Kidney epithelial cell (primary cell): Measurements from ENCODE around the gene ZNF391. TPM values are rescaled to one million over a fixed set of nuclear protein-coding genes. Genes with fewer than 3 reads are reported as not detected.
"Not testable (repeated sequence)": the region's sequence is repeated elsewhere in the genome, so short reads cannot be mapped to it uniquely, and the experiment has no call there.

ENCODE experiments used
- DNase-seq: peaks from one replicate; pipeline ENCODE4 v3.0.0-alpha.2; 2010; ENCODE audit warnings: low read depth
- H3K27me3 ChIP-seq: 2 replicates; pipeline ENCODE4 v1.6.0; 2011; ENCODE audit warnings: low read length; ENCODE audit not compliant: control insufficient read depth, insufficient read depth
- H3K36me3 ChIP-seq: 2 replicates; pipeline ENCODE4 v1.5.1; 2011; ENCODE audit warnings: low read length; ENCODE audit not compliant: control insufficient read depth, insufficient read depth
- H3K4me3 ChIP-seq: 2 replicates; pipeline ENCODE4 v1.5.1; 2011; ENCODE audit warnings: low read depth, mild to moderate bottlenecking, control low read depth, low read length
- total RNA-seq: library from RNA; depleted of rRNA; stranded (reverse); fragments of >200 nt; gene quantifications from 2 replicates; pipeline ENCODE4 v1.2.3, GENCODE V29; 2015
- TF ChIP-seq, protein P1 (sequence below): IDR thresholded peaks from 2 replicates; pipeline ENCODE4 v1.5.1; 2011; ENCODE audit warnings: mild to moderate bottlenecking, moderate library complexity, low read length, control low read depth, inconsistent platforms; ENCODE audit not compliant: insufficient read depth, poor library complexity, severe bottlenecking

Gene ZNF391
- total RNA-seq, 1 donor from 2014 or later: 9.0 TPM

DNA sequence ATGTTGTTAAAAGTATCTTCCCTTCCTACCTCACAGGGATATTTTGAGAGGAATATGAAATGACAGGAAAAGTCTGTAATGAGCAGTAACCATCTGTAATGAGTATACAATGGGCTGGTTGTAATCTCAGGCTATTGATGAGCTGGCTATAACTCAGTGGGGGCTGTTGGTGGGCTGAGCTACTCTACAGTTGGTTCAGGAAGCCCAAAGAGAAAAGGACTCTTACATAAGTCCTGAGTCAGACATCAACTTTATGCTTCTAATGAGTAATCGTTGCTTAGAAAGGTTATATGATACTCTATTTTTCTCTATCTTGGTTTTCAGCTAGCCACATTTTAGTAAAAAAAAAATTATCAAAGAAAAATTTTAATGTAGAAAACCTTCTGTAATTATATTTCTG lies 26.4 kb downstream of the ZNF391 start:
- TF ChIP-seq, protein P1, sequence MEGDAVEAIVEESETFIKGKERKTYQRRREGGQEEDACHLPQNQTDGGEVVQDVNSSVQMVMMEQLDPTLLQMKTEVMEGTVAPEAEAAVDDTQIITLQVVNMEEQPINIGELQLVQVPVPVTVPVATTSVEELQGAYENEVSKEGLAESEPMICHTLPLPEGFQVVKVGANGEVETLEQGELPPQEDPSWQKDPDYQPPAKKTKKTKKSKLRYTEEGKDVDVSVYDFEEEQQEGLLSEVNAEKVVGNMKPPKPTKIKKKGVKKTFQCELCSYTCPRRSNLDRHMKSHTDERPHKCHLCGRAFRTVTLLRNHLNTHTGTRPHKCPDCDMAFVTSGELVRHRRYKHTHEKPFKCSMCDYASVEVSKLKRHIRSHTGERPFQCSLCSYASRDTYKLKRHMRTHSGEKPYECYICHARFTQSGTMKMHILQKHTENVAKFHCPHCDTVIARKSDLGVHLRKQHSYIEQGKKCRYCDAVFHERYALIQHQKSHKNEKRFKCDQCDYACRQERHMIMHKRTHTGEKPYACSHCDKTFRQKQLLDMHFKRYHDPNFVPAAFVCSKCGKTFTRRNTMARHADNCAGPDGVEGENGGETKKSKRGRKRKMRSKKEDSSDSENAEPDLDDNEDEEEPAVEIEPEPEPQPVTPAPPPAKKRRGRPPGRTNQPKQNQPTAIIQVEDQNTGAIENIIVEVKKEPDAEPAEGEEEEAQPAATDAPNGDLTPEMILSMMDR: no peak
- H3K4me3 ChIP-seq: no peak overlapping the region
- H3K27me3 ChIP-seq: no peaks in the 10 kb centered on the region
- H3K36me3 ChIP-seq: no peaks in the 10 kb centered on the region
- no peak for DNase-seq

DNA sequence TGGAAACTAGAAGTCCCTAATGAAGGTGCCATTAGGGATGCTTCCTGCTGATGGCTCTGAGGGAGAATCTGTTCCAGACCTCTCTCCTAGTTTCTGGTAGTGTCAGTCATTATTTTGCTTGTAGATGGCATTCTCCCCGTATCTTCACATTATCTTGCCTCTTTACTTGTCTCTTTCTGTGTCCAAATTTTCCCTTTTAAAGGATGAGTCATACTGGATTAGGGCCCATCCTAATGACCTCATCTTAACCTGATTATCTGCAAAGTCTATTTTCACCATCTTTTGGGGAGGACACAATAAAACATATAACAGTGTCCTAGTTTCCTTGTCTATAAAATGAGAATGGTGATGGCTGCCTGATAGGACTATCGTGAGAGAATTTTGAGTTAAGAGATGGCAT lies 27.3 kb downstream of the ZNF391 start:
- no peak overlapping the region for H3K4me3 ChIP-seq
- TF ChIP-seq, protein P1: no peak
- no peak for DNase-seq

DNA sequence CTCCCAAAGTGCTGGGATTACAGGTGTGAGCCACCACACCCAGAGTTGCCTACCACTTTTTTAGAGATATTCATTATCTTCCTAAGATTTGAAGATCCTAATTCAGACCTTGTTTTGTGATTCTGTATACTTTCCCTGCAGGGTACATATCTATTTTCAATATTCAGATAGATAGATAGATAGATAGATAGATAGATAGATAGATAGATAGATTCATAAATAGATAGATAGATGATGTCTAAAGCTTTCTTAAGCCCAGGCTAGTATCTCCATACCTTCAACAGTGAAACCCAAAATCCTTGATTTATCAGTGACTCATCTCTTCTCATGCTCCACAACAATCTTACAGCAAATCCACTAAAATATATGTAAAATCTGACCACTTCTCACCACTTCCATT lies 30.8 kb downstream of the ZNF391 start:
- no peaks in the 10 kb centered on the region for H3K36me3 ChIP-seq
- no peak for DNase-seq
- H3K27me3 ChIP-seq: no peaks in the 10 kb centered on the region
- TF ChIP-seq, protein P1: no peak
- H3K4me3 ChIP-seq: no peak overlapping the region

More for the DNA sequence above, 27.3 kb downstream of the ZNF391 start:
- Histone ChIP-seq H3K36me3 (no peaks in the 10 kb centered on the region), H3K27me3 (no peaks in the 10 kb centered on the region)

DNA sequence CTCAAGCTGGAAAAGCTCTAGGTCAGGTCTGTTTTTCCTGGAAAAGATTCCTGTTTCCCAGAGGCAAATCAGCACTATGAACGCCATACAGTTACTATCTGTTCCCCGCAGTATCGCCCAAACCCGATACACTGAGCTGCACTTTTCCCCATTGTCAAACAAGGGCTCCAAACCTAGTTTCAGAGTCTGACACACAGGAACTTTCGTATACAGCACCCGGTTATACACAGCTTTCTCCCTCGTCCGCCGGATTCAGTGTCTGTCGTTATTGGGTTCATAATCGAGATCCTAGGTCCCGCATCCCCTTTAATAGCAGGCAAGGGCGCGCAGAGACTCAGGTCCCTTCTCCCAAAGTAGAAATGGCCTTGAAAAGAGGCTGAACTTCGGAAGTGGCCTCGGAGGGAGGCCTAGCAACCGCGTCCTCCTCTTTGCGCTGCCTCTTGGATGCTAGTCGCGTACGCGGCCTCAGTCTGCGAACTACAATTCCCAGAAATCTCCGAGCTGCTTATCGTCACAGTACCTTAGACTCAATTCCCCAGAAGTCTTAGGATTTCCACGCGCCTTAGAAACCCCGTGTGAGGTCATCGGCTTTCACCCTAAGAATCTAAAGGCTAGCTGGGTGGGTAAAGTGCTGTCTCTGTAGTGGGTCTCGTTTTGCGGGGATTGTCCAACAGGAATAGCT lies 34.2 kb downstream of the ZNF391 start:
- no peak overlapping the region for H3K4me3 ChIP-seq
- no peak for DNase-seq
- TF ChIP-seq, protein P1: no peak

DNA sequence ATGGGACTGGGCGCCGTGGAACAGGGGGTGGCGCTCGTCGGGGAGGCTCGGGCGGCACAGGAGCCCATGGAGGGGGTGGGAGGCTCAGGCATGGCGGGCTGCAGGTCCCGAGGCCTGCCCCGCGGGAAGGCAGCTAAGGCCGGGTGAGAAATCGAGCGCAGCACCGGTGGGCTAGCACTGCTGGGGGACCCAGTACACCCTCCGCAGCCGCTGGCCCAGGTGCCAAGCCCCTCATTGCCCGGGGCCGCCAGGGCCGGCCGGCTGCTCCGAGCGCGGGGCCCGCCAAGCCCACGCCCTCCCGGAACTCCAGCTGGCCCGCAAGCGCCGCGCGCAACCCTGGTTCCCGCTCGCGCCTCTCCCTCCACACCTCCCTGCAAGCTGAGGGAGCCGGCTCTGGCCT lies 36.3 kb downstream of the ZNF391 start:
- H3K4me3 ChIP-seq, H3K36me3 ChIP-seq, DNase-seq, H3K27me3 ChIP-seq: not testable (repeated sequence)

More for the DNA sequence above, 34.2 kb downstream of the ZNF391 start:
- Histone ChIP-seq H3K27me3 (no peaks in the 10 kb centered on the region), H3K36me3 (no peaks in the 10 kb centered on the region)

DNA sequence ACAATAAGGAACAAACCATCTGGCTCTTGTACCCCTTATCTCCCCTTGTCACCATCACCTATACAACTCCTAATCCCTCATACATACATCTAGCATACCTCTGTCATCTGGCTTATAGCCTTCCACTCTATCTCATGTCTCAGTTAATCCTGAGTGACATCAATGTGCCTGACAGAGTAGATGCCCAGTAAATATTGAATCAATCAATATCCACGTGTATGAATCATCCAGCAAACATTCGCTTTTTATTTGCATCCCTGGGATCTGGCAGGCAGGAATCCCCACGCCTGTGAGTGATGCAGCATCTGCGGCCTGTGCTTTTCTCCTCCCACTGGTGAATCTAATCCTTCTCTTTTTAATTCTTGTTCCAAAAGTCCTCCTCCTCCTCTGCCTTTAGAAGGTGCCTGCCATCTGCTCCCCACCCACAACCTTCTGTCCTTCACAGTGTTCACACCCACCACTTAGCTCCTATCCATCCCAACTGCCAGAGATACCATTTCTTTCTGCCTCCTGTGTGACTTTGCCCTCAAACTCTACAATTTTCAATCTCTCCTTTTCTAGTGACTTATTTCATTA lies 37.6 kb downstream of the ZNF391 start:
- Histone ChIP-seq H3K4me3 (no peak overlapping the region), H3K36me3 (no peaks in the 10 kb centered on the region), H3K27me3 (no peaks in the 10 kb centered on the region)
- no peak for DNase-seq
- TF ChIP-seq, protein P1: no peak
